ENCODE data around the gene PRXL2B. TPM values are rescaled to one million over a fixed set of nuclear protein-coding genes. Genes with fewer than 3 reads are reported as not detected.

Gene PRXL2B
- total RNA-seq, 2 donors from 2014 or later, result 5.6 to 8.8 TPM

GRCh38 chr1:2543543-2544092 is 43.0 kb upstream of the PRXL2B start:
- intact Hi-C loops (cut with DNase I), result no loop called here
- peaks cover 37% of the 10 kb centered on the region for H3K4me1 ChIP-seq
- no peak overlapping the region for H3K4me3 ChIP-seq
- peaks cover 0 to 4% of the 10 kb centered on the region in 2 donors for H3K27me3 ChIP-seq
- DNase-seq, result no peak
- no peaks in the 10 kb centered on the region for H3K36me3 ChIP-seq (replicated peaks in 1 of 2; ENCODE audit: insufficient read depth in 1 of 2, low read depth in 2 of 2)
- no peak for TF ChIP-seq POLR2A (IDR thresholded peaks at IDR 0.05)
- no peak for TF ChIP-seq CTCF (IDR thresholded peaks at IDR 0.05)
- no peaks in the 10 kb centered on the region for H3K9me3 ChIP-seq
- 58% methylated on average over 16 of the region's 26 CpGs; no CpG with 5 or more reads in 1 of the 2 donors for WGBS, 2 donors
- no peak for ATAC-seq
- no peak overlapping the region for H3K27ac ChIP-seq

GRCh38 chr1:2544093-2544874 is 42.3 kb upstream of the PRXL2B start:
- no peak for ATAC-seq
- intact Hi-C loops (cut with DNase I), result no loop called here
- no peak overlapping the region for H3K4me3 ChIP-seq
- peaks cover 44% of the 10 kb centered on the region for H3K4me1 ChIP-seq
- TF ChIP-seq CTCF (IDR thresholded peaks at IDR 0.05) (no peak), POLR2A (IDR thresholded peaks at IDR 0.05) (no peak)
- H3K27me3 ChIP-seq, result peaks cover 0 to 4% of the 10 kb centered on the region in 2 donors
- WGBS, 2 donors, result 71% methylated on average over 24 of the region's 26 CpGs; no CpG with 5 or more reads in 1 of the 2 donors
- peak overlapping the region in 3 of 4 donors; percentile 77 to 96 (median 92) for H3K27ac ChIP-seq
- H3K36me3 ChIP-seq (replicated peaks in 1 of 2; ENCODE audit: insufficient read depth in 1 of 2, low read depth in 2 of 2), result no peaks in the 10 kb centered on the region
- H3K9me3 ChIP-seq, result no peaks in the 10 kb centered on the region
- no peak for DNase-seq

- H3K27me3 ChIP-seq, result peaks cover 0 to 4% of the 10 kb centered on the region in 2 donors
- WGBS, 2 donors, result 58 to 77% methylated on average over 7 to 18 of the region's 19 CpGs
- H3K36me3 ChIP-seq (replicated peaks in 1 of 2; ENCODE audit: insufficient read depth in 1 of 2, low read depth in 2 of 2), result no peaks in the 10 kb centered on the region
- H3K9me3 ChIP-seq, result no peaks in the 10 kb centered on the region
- intact Hi-C loops (cut with DNase I), result no loop called here
- TF ChIP-seq POLR2A (IDR thresholded peaks at IDR 0.05), result no peak
- TF ChIP-seq CTCF (IDR thresholded peaks at IDR 0.05), result no peak
- ATAC-seq (no peak), DNase-seq (no peak)
- peak overlapping the region; percentile 77 to 96 (median 84) for H3K27ac ChIP-seq
- no peak overlapping the region for H3K4me3 ChIP-seq
- H3K4me1 ChIP-seq, result peaks cover 49% of the 10 kb centered on the region
These were observed 41.5 kb upstream of the PRXL2B start for GRCh38 chr1:2544875-2545640.

- WGBS, 2 donors, result 4 to 12% methylated on average over 7 to 37 of the region's 43 CpGs
- H3K4me1 ChIP-seq, result peaks cover 49% of the 10 kb centered on the region
- intact Hi-C loops (cut with DNase I), result no loop called here
These were observed 40.6 kb upstream of the PRXL2B start for GRCh38 chr1:2545754-2546514.

More at GRCh38 chr1:2545754-2546514, 40.6 kb upstream of the PRXL2B start:
- no peak for TF ChIP-seq CTCF (IDR thresholded peaks at IDR 0.05)
- peak in 1 of 3 donors; percentile 50 for TF ChIP-seq POLR2A (IDR thresholded peaks at IDR 0.05)
- peaks cover 0 to 3% of the 10 kb centered on the region in 2 donors for H3K27me3 ChIP-seq
- no peaks in the 10 kb centered on the region for H3K9me3 ChIP-seq
- peak; percentile 91 to 96 (median 96) for DNase-seq
- peak overlapping the region; percentile 16 to 48 for H3K4me3 ChIP-seq
- H3K36me3 ChIP-seq (replicated peaks in 1 of 2; ENCODE audit: insufficient read depth in 1 of 2, low read depth in 2 of 2), result no peaks in the 10 kb centered on the region
- peak; percentile 62 for ATAC-seq
- peak overlapping the region; percentile 77 to 96 (median 94) for H3K27ac ChIP-seq
